Limb (tissue), 2 donors: ENCODE data around the gene C1orf74.

Experiments
- DNase-seq, 2 donors: peaks; one replicate each; pipeline ENCODE4 v3.0.0-alpha.2; 2016; ENCODE audit errors: extremely low spot score in 2 of 2

C1orf74 gene

GRCh38 chr1:209772126-209772525 is 12.2 kb downstream of the C1orf74 start:
- DNase-seq: no peak

- no peak for DNase-seq
Observed at GRCh38 chr1:209770636-209771415, 13.5 kb downstream of the C1orf74 start.

- DNase-seq: no peak
Observed at GRCh38 chr1:209769971-209770370, 14.4 kb downstream of the C1orf74 start.

GRCh38 chr1:209769171-209769904 is 15.0 kb downstream of the C1orf74 start:
- peak; percentile 58 to 67 for DNase-seq

- DNase-seq: no peak
Observed at GRCh38 chr1:209768354-209768774, 16.0 kb downstream of the C1orf74 start.

GRCh38 chr1:209767706-209768105 is 16.7 kb downstream of the C1orf74 start:
- DNase-seq: no peak

GRCh38 chr1:209767096-209767495 is 17.3 kb downstream of the C1orf74 start:
- no peak for DNase-seq

- DNase-seq: no peak
Observed at GRCh38 chr1:209766051-209766450, 18.3 kb downstream of the C1orf74 start.

- DNase-seq: no peak
Observed at GRCh38 chr1:209761011-209761635, 23.2 kb downstream of the C1orf74 start.

GRCh38 chr1:209759829-209760359 is 24.5 kb downstream of the C1orf74 start:
- DNase-seq: no peak

GRCh38 chr1:209758400-209758799 is 26.0 kb downstream of the C1orf74 start:
- DNase-seq: no peak

GRCh38 chr1:209756615-209757445 is 27.5 kb downstream of the C1orf74 start:
- no peak for DNase-seq

- DNase-seq: no peak
Observed at GRCh38 chr1:209755926-209756614, 28.3 kb downstream of the C1orf74 start, which contains the start of gene TRAF3IP3. TSS of gene TRAF3IP3 (plus strand) at chr1:209756053. CDS start at chr1:209760040, 3,987 bp downstream.

GRCh38 chr1:209755256-209755655 is 29.1 kb downstream of the C1orf74 start:
- no peak for DNase-seq

GRCh38 chr1:209752890-209753289 is 31.5 kb downstream of the C1orf74 start:
- no peak for DNase-seq

- no peak for DNase-seq
Observed at GRCh38 chr1:209751627-209752231, 32.6 kb downstream of the C1orf74 start.

- no peak for DNase-seq
Observed at GRCh38 chr1:209749670-209750323, 34.6 kb downstream of the C1orf74 start.

GRCh38 chr1:209749205-209749604 is 35.2 kb downstream of the C1orf74 start:
- no peak for DNase-seq

GRCh38 chr1:209748620-209749019 is 35.7 kb downstream of the C1orf74 start:
- no peak for DNase-seq
